ENCODE results near the gene PCBP4. TPM values are rescaled to one million over a fixed set of nuclear protein-coding genes. Genes with fewer than 3 reads are reported as not detected.

PCBP4 gene
- total RNA-seq, 1 experiment from 2014 or later = 48.8 TPM

Other genes with a start within 250 kb of the PCBP4 start
- gene IQCF6, start 188.2 kb downstream of the PCBP4 start, total RNA-seq (2021; ENCODE audit: unreplicated experiment) = not detected
- gene IQCF2, start 105.8 kb downstream of the PCBP4 start, total RNA-seq (2021; ENCODE audit: unreplicated experiment) = not detected
- not detected for gene IQCF5, start 91.9 kb downstream of the PCBP4 start, total RNA-seq (2021; ENCODE audit: unreplicated experiment)
- 0.66 TPM for gene IQCF1, start 64.1 kb downstream of the PCBP4 start, total RNA-seq (2021; ENCODE audit: unreplicated experiment)
- 71.3 TPM for gene RRP9, start 25.6 kb downstream of the PCBP4 start, total RNA-seq (2021; ENCODE audit: unreplicated experiment)
- 17.5 TPM for gene PARP3, start 25.1 kb downstream of the PCBP4 start, total RNA-seq (2021; ENCODE audit: unreplicated experiment)
- gene GPR62, start 12.1 kb downstream of the PCBP4 start, total RNA-seq (2021; ENCODE audit: unreplicated experiment) = not detected
- 80.9 TPM for gene ABHD14B, start 6.6 kb upstream of the PCBP4 start, total RNA-seq (2021; ENCODE audit: unreplicated experiment)
- gene ABHD14A, start 7.6 kb upstream of the PCBP4 start, total RNA-seq (2021; ENCODE audit: unreplicated experiment) = 11.6 TPM
- 73.2 TPM for gene ACY1, start 16.1 kb upstream of the PCBP4 start, total RNA-seq (2021; ENCODE audit: unreplicated experiment)
- 1,880 TPM for gene RPL29, start 28.4 kb upstream of the PCBP4 start, total RNA-seq (2021; ENCODE audit: unreplicated experiment)
- gene DUSP7, start 89.1 kb upstream of the PCBP4 start, total RNA-seq (2021; ENCODE audit: unreplicated experiment) = 16.6 TPM
- gene POC1A, start 187.0 kb upstream of the PCBP4 start, total RNA-seq (2021; ENCODE audit: unreplicated experiment) = 34.0 TPM
- 74.0 TPM for gene ALAS1, start 230.7 kb upstream of the PCBP4 start, total RNA-seq (2021; ENCODE audit: unreplicated experiment)